HCT116 (cell line): ENCODE measurements around the gene MTUS2. TPM values are rescaled to one million over a fixed set of nuclear protein-coding genes. Genes with fewer than 3 reads are reported as not detected.

Experiments
- ATAC-seq: fragments of 200-7000 bp; cut with Tn5 transposase; 2 replicates; pipeline ENCODE4 v1.9.1; 2020; ENCODE audit warnings: mild to moderate bottlenecking, moderate library complexity
- BruUV-seq: library from RNA; stranded (reverse); fragments of 400-500 nt; replicated peaks from 2 replicates; lab custom pipeline; 2021; lab: Mats Ljungman, UMichigan
- CTCF ChIA-PET: fragments of 300-600 bp; sonication (Branson Sonifier 250); formaldehyde crosslinking; loops from one replicate; lab custom pipeline; 2021; ENCODE audit warnings: antibody characterized with exemption; lab: Charles Lee
- POLR2A ChIA-PET: fragments of 300-600, 350-600 bp; sonication (Branson Sonifier 250); formaldehyde crosslinking; loops from one replicate; lab custom pipeline; 2021; ENCODE audit warnings: antibody characterized with exemption; lab: Charles Lee
- RAD21 ChIA-PET, 2 experiments: fragments of 300-600 bp; sonication (Branson Sonifier 250); formaldehyde crosslinking; loops; one replicate each; lab custom pipeline; 2023; ENCODE audit warnings: low total read pairs in 2 of 2; ENCODE audit not compliant: uncharacterized antibody in 2 of 2, unreplicated experiment in 2 of 2, low non-redundant PET in 1 of 2; lab: Charles Lee
- DNase-seq: peaks from one replicate; pipeline ENCODE4 v3.0.0-alpha.2; 2010; ENCODE audit warnings: low read depth, low spot score
- H2AFZ ChIP-seq: fragments of 200-600 bp; shearing (Covaris generic), sonication (generic); 2 replicates; pipeline ENCODE4 v1.6.1; 2017; ENCODE audit warnings: low read depth, mixed run types, mixed read lengths, antibody characterized with exemption, low read length; ENCODE audit not compliant: poor library complexity, severe bottlenecking
- H3K27ac ChIP-seq: 2 replicates; pipeline ENCODE4 v1.5.1; 2012; ENCODE audit warnings: low read depth, low read length
- H3K27me3 ChIP-seq: fragments of 200-600 bp; sonication (generic); 2 replicates; pipeline ENCODE4 v1.6.1; 2016; ENCODE audit warnings: mixed run types, low read length, mixed read lengths; ENCODE audit not compliant: insufficient read depth
- H3K36me3 ChIP-seq, 2 experiments: fragments of 200-500 bp in 1 of 2; fragments of 200-600 bp in 1 of 2; sonication (Bioruptor generic) in 1 of 2; sonication (generic) in 1 of 2; 2 replicates each; pipeline versions ENCODE4 v1.5.1 to v1.6.1; 2014 to 2016; ENCODE audit warnings: low read length in 2 of 2, inconsistent platforms in 1 of 2, mixed read lengths in 1 of 2, mixed run types in 1 of 2; ENCODE audit not compliant: insufficient read depth in 2 of 2, control insufficient read depth in 1 of 2
- H3K4me1 ChIP-seq, 2 experiments: fragments of 200-600 bp in 1 of 2; sonication (generic) in 1 of 2; 2 replicates each; pipeline versions ENCODE4 v1.5.1 to v1.6.1; 2012 to 2017; ENCODE audit warnings: low read length in 2 of 2, inconsistent platforms in 1 of 2, mild to moderate bottlenecking in 1 of 2, mixed read lengths in 1 of 2, mixed run types in 1 of 2, moderate library complexity in 1 of 2; ENCODE audit not compliant: insufficient read depth in 2 of 2, control insufficient read depth in 1 of 2
- H3K4me2 ChIP-seq: fragments of 200-600 bp; sonication (generic); 2 replicates; pipeline ENCODE4 v1.6.1; 2017; ENCODE audit warnings: mixed run types, low read length, mixed read lengths
- H3K4me3 ChIP-seq, 2 experiments: fragments of 200-600 bp in 1 of 2; sonication (generic) in 1 of 2; replicated peaks in 1 of 2; 2 replicates each; pipeline ENCODE4 v1.5.1; 2011 to 2016; ENCODE audit warnings: low read length in 2 of 2, control low read depth in 1 of 2, low read depth in 1 of 2, mild to moderate bottlenecking in 1 of 2, mixed read lengths in 1 of 2, mixed run types in 1 of 2
- H3K79me2 ChIP-seq: fragments of 200-600 bp; sonication (generic); 2 replicates; pipeline ENCODE4 v1.6.1; 2017; ENCODE audit warnings: mild to moderate bottlenecking, mixed run types, low read length, moderate library complexity, mixed read lengths; ENCODE audit not compliant: insufficient read depth
- H3K9ac ChIP-seq: fragments of 200-600 bp; sonication (generic); 2 replicates; pipeline ENCODE4 v1.6.1; 2016; ENCODE audit warnings: low read length, mixed read lengths
- H3K9me2 ChIP-seq: fragments of 200-600 bp; sonication (generic), shearing (Covaris generic); 2 replicates; pipeline ENCODE4 v1.6.1; 2017; ENCODE audit warnings: mixed run types, mild to moderate bottlenecking, moderate library complexity; ENCODE audit not compliant: insufficient read depth
- H3K9me3 ChIP-seq, 2 experiments: fragments of 200-500 bp in 1 of 2; fragments of 200-600 bp in 1 of 2; sonication (Bioruptor generic) in 1 of 2; sonication (generic) in 1 of 2; 2 replicates each; pipeline ENCODE4 v1.6.1; 2014 to 2017; ENCODE audit warnings: low read length in 2 of 2, mixed read lengths in 2 of 2, inconsistent platforms in 1 of 2, low read depth in 1 of 2, mild to moderate bottlenecking in 1 of 2, mixed run types in 1 of 2, moderate library complexity in 1 of 2; ENCODE audit not compliant: control insufficient read depth in 1 of 2, insufficient read depth in 1 of 2
- H4K20me1 ChIP-seq: fragments of 200-600 bp; sonication (generic), shearing (Covaris generic); 2 replicates; pipeline ENCODE4 v1.6.1; 2017; ENCODE audit warnings: mixed run types, mild to moderate bottlenecking, moderate library complexity; ENCODE audit not compliant: insufficient read depth
- CBX3 ChIP-seq: IDR thresholded peaks from 2 replicates; pipeline ENCODE4 v1.6.1; 2012; ENCODE audit warnings: low read depth
- CTCF ChIP-seq, 3 experiments: fragments of 200-600 bp in 1 of 3; sonication (generic) in 1 of 3; IDR thresholded peaks in 2 of 3; conservative IDR thresholded peaks in 1 of 3; 2 replicates each; pipeline ENCODE4 v1.5.1; 2012 to 2017; ENCODE audit warnings: low read depth in 2 of 3, low read length in 2 of 3, antibody characterized with exemption in 1 of 3, borderline replicate concordance in 1 of 3, control low read depth in 1 of 3, mild to moderate bottlenecking in 1 of 3, mixed read lengths in 1 of 3, mixed run types in 1 of 3, moderate library complexity in 1 of 3; ENCODE audit not compliant: insufficient read depth in 1 of 3
- EZH2 ChIP-seq: fragments of 200-600 bp; sonication (generic); IDR thresholded peaks from 2 replicates; pipeline ENCODE4 v1.6.1; 2017; ENCODE audit warnings: antibody characterized with exemption, mixed run types
- FOSL1 ChIP-seq: IDR thresholded peaks from 2 replicates; pipeline ENCODE4 v1.6.1; 2012; ENCODE audit warnings: low read depth
- JUND ChIP-seq: IDR thresholded peaks from 2 replicates; pipeline ENCODE4 v1.6.1; 2012
- RAD21 ChIP-seq: IDR thresholded peaks from 2 replicates; pipeline ENCODE4 v1.6.1; 2012; ENCODE audit warnings: low read depth, mild to moderate bottlenecking
- REST ChIP-seq: IDR thresholded peaks from 2 replicates; pipeline ENCODE4 v1.6.1; 2012; ENCODE audit warnings: low read depth
- SIN3A ChIP-seq: IDR thresholded peaks from 2 replicates; pipeline ENCODE4 v1.6.1; 2012; ENCODE audit warnings: low read depth
- ZBTB33 ChIP-seq: IDR thresholded peaks from 2 replicates; pipeline ENCODE4 v1.6.1; 2011; ENCODE audit warnings: mild to moderate bottlenecking, low read length, moderate library complexity; ENCODE audit not compliant: insufficient replicate concordance; ENCODE audit errors: extremely low read depth
- ZFX ChIP-seq: fragments of 450-650 bp; IDR thresholded peaks from 2 replicates; pipeline ENCODE4 v1.6.1; 2017
- intact Hi-C: fragments of 100-400 bp; cut with micrococcal nuclease; formaldehyde crosslinking; loops from 2 replicates; pipeline ENCODE4 v1.10.0; 2022
- total RNA-seq: library from RNA; stranded (reverse); gene quantifications from one replicate; pipeline ENCODE4 v1.2.1, GENCODE V29; 2021; ENCODE audit not compliant: unreplicated experiment
- TF ChIP-seq, protein P1 (sequence below): IDR thresholded peaks from 2 replicates; pipeline ENCODE4 v1.6.1; 2012

MTUS2 gene
- total RNA-seq, 1 experiment from 2014 or later: 0.02 TPM

GRCh38 chr13:29174093-29174492 lies 354.0 kb downstream of the MTUS2 start:
- H4K20me1 ChIP-seq: no peaks in the 10 kb centered on the region
- ChIA-PET POLR2A (no interaction called here), CTCF (no interaction called here), RAD21 (no interaction called here)
- H3K9me2 ChIP-seq: no peaks in the 10 kb centered on the region
- TF ChIP-seq JUND: no peak
- TF ChIP-seq EZH2: no peak
- no peak for TF ChIP-seq CBX3
- TF ChIP-seq CTCF (IDR thresholded peaks at IDR 0.05 in 2 of 3, conservative IDR thresholded peaks at IDR 0.05 in 1 of 3; ENCODE audit: borderline replicate concordance in 1 of 3, insufficient read depth in 1 of 3, low read depth in 2 of 3, low read length in 2 of 3): no peak
- TF ChIP-seq, protein P1, sequence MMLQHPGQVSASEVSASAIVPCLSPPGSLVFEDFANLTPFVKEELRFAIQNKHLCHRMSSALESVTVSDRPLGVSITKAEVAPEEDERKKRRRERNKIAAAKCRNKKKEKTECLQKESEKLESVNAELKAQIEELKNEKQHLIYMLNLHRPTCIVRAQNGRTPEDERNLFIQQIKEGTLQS: no peak
- TF ChIP-seq RAD21: no peak
- TF ChIP-seq ZBTB33: no peak
- TF ChIP-seq REST: no peak
- TF ChIP-seq ZFX: no peak
- no peak for TF ChIP-seq SIN3A
- TF ChIP-seq FOSL1: no peak
- H3K36me3 ChIP-seq: no peaks in the 10 kb centered on the region
- H3K79me2 ChIP-seq: no peaks in the 10 kb centered on the region
- H3K9me3 ChIP-seq: no peaks in the 10 kb centered on the region
- ATAC-seq (no peak), DNase-seq (no peak)
- no peak overlapping the region for H3K9ac ChIP-seq
- no peak overlapping the region for H3K4me3 ChIP-seq
- no TSS peak for BruUV-seq
- intact Hi-C loops: no loop called here
- H3K4me2 ChIP-seq: no peak overlapping the region
- no peak overlapping the region for H2AFZ ChIP-seq
- H3K27me3 ChIP-seq: peaks cover 15% of the 10 kb centered on the region; the same call in 1 of the 2 replicates
- H3K27ac ChIP-seq: no peak overlapping the region
- H3K4me1 ChIP-seq: no peaks in the 10 kb centered on the region
